HFFc6 (cell line): ENCODE measurements around the gene LIPI. TPM values are rescaled to one million over a fixed set of nuclear protein-coding genes. Genes with fewer than 3 reads are reported as not detected.
"Not testable (repeated sequence)": the region's sequence is repeated elsewhere in the genome, so short reads cannot be mapped to it uniquely, and the experiment has no call there.

Experiments
- DNase-seq: peaks from one replicate; pipeline ENCODE4 v3.0.0-alpha.2; 2018
- H3K27ac Mint-ChIP-seq: 2 replicates; pipeline ENCODE4 v1.8.0; 2020; ENCODE audit warnings: mild to moderate bottlenecking, mixed read lengths
- H3K27me3 Mint-ChIP-seq: 2 replicates; pipeline ENCODE4 v1.8.0; 2021; ENCODE audit warnings: mild to moderate bottlenecking, moderate library complexity, mixed read lengths; ENCODE audit not compliant: insufficient read depth
- H3K36me3 Mint-ChIP-seq: 2 replicates; pipeline ENCODE4 v1.8.0; 2021; ENCODE audit warnings: low read depth, mixed read lengths
- H3K4me1 Mint-ChIP-seq: 2 replicates; pipeline ENCODE4 v1.8.0; 2020; ENCODE audit warnings: low read depth, mixed read lengths
- H3K4me3 Mint-ChIP-seq: 2 replicates; pipeline ENCODE4 v1.8.0; 2020; ENCODE audit warnings: mild to moderate bottlenecking, moderate library complexity, mixed read lengths
- H3K9me3 Mint-ChIP-seq: 2 replicates; pipeline ENCODE4 v1.8.0; 2020; ENCODE audit warnings: mild to moderate bottlenecking, mixed read lengths
- CTCF ChIP-seq: fragments of 200-600 bp; sonication (generic); IDR thresholded peaks from 2 replicates; pipeline ENCODE4 v1.5.0; 2021; ENCODE audit warnings: antibody characterized with exemption, mild to moderate bottlenecking
- total RNA-seq, 6 experiments: library from RNA; stranded (reverse); fragmentation: NEBNext Ultra II Directional; extraction: Animal tissue kit (Norgen Biotek cat#: 25700); gene quantifications; 2 replicates in 1 of 6; 3 replicates in 5 of 6; pipeline ENCODE4 v1.2.3, GENCODE V29; 2021

The LIPI gene
- total RNA-seq, 6 experiments from 2014 or later = not detected

GRCh38 chr21:14064296-14064645 lies 146.5 kb downstream of the LIPI start:
- H3K4me3 Mint-ChIP-seq = no peak overlapping the region
- H3K27ac Mint-ChIP-seq = no peak overlapping the region
- H3K36me3 Mint-ChIP-seq = no peaks in the 10 kb centered on the region
- H3K9me3 Mint-ChIP-seq = no peaks in the 10 kb centered on the region
- no peaks in the 10 kb centered on the region for H3K4me1 Mint-ChIP-seq
- TF ChIP-seq CTCF = no peak
- no peak for DNase-seq
- H3K27me3 Mint-ChIP-seq = no peaks in the 10 kb centered on the region; the same call in 1 of the 2 replicates

- not testable (repeated sequence) for H3K9me3 Mint-ChIP-seq, H3K27ac Mint-ChIP-seq, H3K4me1 Mint-ChIP-seq, H3K4me3 Mint-ChIP-seq, H3K27me3 Mint-ChIP-seq, DNase-seq, H3K36me3 Mint-ChIP-seq
These were observed 147.0 kb downstream of the LIPI start for GRCh38 chr21:14063620-14064295.

GRCh38 chr21:14062684-14063083 lies 148.1 kb downstream of the LIPI start:
- H3K4me3 Mint-ChIP-seq, H3K27me3 Mint-ChIP-seq, H3K36me3 Mint-ChIP-seq, H3K27ac Mint-ChIP-seq, H3K9me3 Mint-ChIP-seq, H3K4me1 Mint-ChIP-seq, DNase-seq: not testable (repeated sequence)

- H3K27me3 Mint-ChIP-seq, H3K9me3 Mint-ChIP-seq, H3K36me3 Mint-ChIP-seq, H3K4me1 Mint-ChIP-seq, H3K27ac Mint-ChIP-seq, DNase-seq, H3K4me3 Mint-ChIP-seq: not testable (repeated sequence)
These were observed 148.9 kb downstream of the LIPI start for GRCh38 chr21:14061820-14062219.

- not testable (repeated sequence) for H3K27me3 Mint-ChIP-seq, H3K4me3 Mint-ChIP-seq, H3K4me1 Mint-ChIP-seq, DNase-seq, H3K27ac Mint-ChIP-seq, H3K36me3 Mint-ChIP-seq, H3K9me3 Mint-ChIP-seq
These were observed 151.6 kb downstream of the LIPI start for GRCh38 chr21:14058995-14059627.

Other genes with a start within 250 kb of the LIPI start
- not detected for gene RBM11, start 5.2 kb upstream of the LIPI start, total RNA-seq
- 10 to 100 TPM; 41.7 to 53.1 (median 48.0) TPM for gene HSPA13, start 172.2 kb upstream of the LIPI start, total RNA-seq